ENCODE results near the gene RAB30.
A peak's percentile ranks its signal among the peaks of the same experiment; 100 is the strongest.

The RAB30 gene

GRCh38 chr11:83039566-83039965 lies 32.1 kb downstream of the RAB30 start:
- DNase-seq (ENCODE audit: low read depth), result no peak

- DNase-seq (ENCODE audit: low read depth), result no peak
These were observed 33.8 kb downstream of the RAB30 start for GRCh38 chr11:83037877-83038276.

GRCh38 chr11:83036701-83037100 lies 35.0 kb downstream of the RAB30 start:
- no peak for DNase-seq (ENCODE audit: low read depth)

GRCh38 chr11:83035070-83035854 lies 36.4 kb downstream of the RAB30 start:
- DNase-seq (ENCODE audit: low read depth), result no peak

- no peak for DNase-seq (ENCODE audit: low read depth)
These were observed 37.1 kb downstream of the RAB30 start for GRCh38 chr11:83034673-83035014.

GRCh38 chr11:83033972-83034672 lies 37.6 kb downstream of the RAB30 start:
- DNase-seq (ENCODE audit: low read depth), result peak; percentile 51

GRCh38 chr11:83033371-83033770 lies 38.3 kb downstream of the RAB30 start:
- no peak for DNase-seq (ENCODE audit: low read depth)

GRCh38 chr11:83031127-83031526 lies 40.6 kb downstream of the RAB30 start:
- no peak for DNase-seq (ENCODE audit: low read depth)

- no peak for DNase-seq (ENCODE audit: low read depth)
These were observed 43.9 kb downstream of the RAB30 start for GRCh38 chr11:83027794-83028193.

- no peak for DNase-seq (ENCODE audit: low read depth)
These were observed 44.4 kb downstream of the RAB30 start for GRCh38 chr11:83027289-83027688.

- no peak for DNase-seq (ENCODE audit: low read depth)
These were observed 45.5 kb downstream of the RAB30 start for GRCh38 chr11:83026229-83026628.

- no peak for DNase-seq (ENCODE audit: low read depth)
These were observed 46.4 kb downstream of the RAB30 start for GRCh38 chr11:83025267-83025704.

GRCh38 chr11:83024270-83024854 lies 47.3 kb downstream of the RAB30 start:
- no peak for DNase-seq (ENCODE audit: low read depth)

- DNase-seq (ENCODE audit: low read depth), result no peak
These were observed 48.3 kb downstream of the RAB30 start for GRCh38 chr11:83023410-83023809.

GRCh38 chr11:83021780-83022125 lies 49.9 kb downstream of the RAB30 start:
- DNase-seq (ENCODE audit: low read depth), result no peak

- no peak for DNase-seq (ENCODE audit: low read depth)
These were observed 50.5 kb downstream of the RAB30 start for GRCh38 chr11:83020942-83021779.

- DNase-seq (ENCODE audit: low read depth), result no peak
These were observed 51.7 kb downstream of the RAB30 start for GRCh38 chr11:83019888-83020579.

GRCh38 chr11:83014951-83015350 lies 56.7 kb downstream of the RAB30 start:
- no peak for DNase-seq (ENCODE audit: low read depth)

- DNase-seq (ENCODE audit: low read depth), result no peak
These were observed 59.3 kb downstream of the RAB30 start for GRCh38 chr11:83012168-83013067.

GRCh38 chr11:83011333-83012167 lies 60.1 kb downstream of the RAB30 start:
- DNase-seq (ENCODE audit: low read depth), result no peak
